A673 (cell line): ENCODE results near the gene TTC7B. TPM values are rescaled to one million over a fixed set of nuclear protein-coding genes. Genes with fewer than 3 reads are reported as not detected.

Source experiments
- BruUV-seq: library from RNA; stranded (reverse); fragments of 400-500 nt; replicated peaks from 2 replicates; lab custom pipeline; 2021; lab: Mats Ljungman, UMichigan
- CTCF ChIA-PET: fragments of 300-600 bp; sonication (Branson Sonifier 250); formaldehyde crosslinking; loops from one replicate; lab custom pipeline; 2022; ENCODE audit warnings: antibody characterized with exemption; lab: Charles Lee
- POLR2A ChIA-PET: fragments of 300-600 bp; sonication (Branson Sonifier 250); formaldehyde crosslinking; loops from one replicate; lab custom pipeline; 2022; ENCODE audit warnings: antibody characterized with exemption; ENCODE audit not compliant: low non-redundant PET; lab: Charles Lee
- DNase-seq: peaks from one replicate; pipeline ENCODE4 v3.0.0-alpha.2; 2015; ENCODE audit warnings: low spot score
- H3K27ac ChIP-seq: fragments of 200-600 bp; sonication (generic); 2 replicates; pipeline ENCODE4 v1.5.1; 2016; ENCODE audit warnings: mixed run types, low read depth, mild to moderate bottlenecking, mixed read lengths, antibody characterized with exemption, low read length; ENCODE audit not compliant: poor library complexity, severe bottlenecking
- H3K27me3 ChIP-seq: fragments of 200-600 bp; sonication (generic); replicated peaks from 2 replicates; pipeline ENCODE4 v1.6.1; 2017; ENCODE audit warnings: mixed run types, low read depth, mild to moderate bottlenecking, mixed read lengths, antibody characterized with exemption, low read length; ENCODE audit not compliant: insufficient read depth, poor library complexity
- H3K36me3 ChIP-seq: fragments of 200-600 bp; sonication (generic); 2 replicates; pipeline ENCODE4 v1.6.1; 2016; ENCODE audit warnings: mixed run types, mild to moderate bottlenecking, mixed read lengths, antibody characterized with exemption, low read length; ENCODE audit not compliant: insufficient read depth, poor library complexity, severe bottlenecking
- H3K4me1 ChIP-seq: fragments of 200-600 bp; sonication (generic); 2 replicates; pipeline ENCODE4 v1.6.1; 2017; ENCODE audit warnings: mixed run types, mild to moderate bottlenecking, mixed read lengths, antibody characterized with exemption, low read length; ENCODE audit not compliant: insufficient read depth, poor library complexity, severe bottlenecking
- H3K4me3 ChIP-seq: fragments of 200-600 bp; sonication (generic); 2 replicates; pipeline ENCODE4 v1.5.1; 2016; ENCODE audit warnings: low read depth, mixed run types, mild to moderate bottlenecking, mixed read lengths, low read length; ENCODE audit not compliant: poor library complexity, severe bottlenecking
- H3K9me3 ChIP-seq: fragments of 200-600 bp; sonication (generic); 2 replicates; pipeline ENCODE4 v1.6.1; 2016; ENCODE audit warnings: mixed run types, low read depth, mild to moderate bottlenecking, mixed read lengths, antibody characterized with exemption, low read length; ENCODE audit not compliant: poor library complexity, severe bottlenecking
- CTCF ChIP-seq: fragments of 300-800, 200-600 bp; sonication (generic); conservative IDR thresholded peaks from 2 replicates; pipeline ENCODE4 v1.5.1; 2017; ENCODE audit warnings: low read depth, mild to moderate bottlenecking, antibody characterized with exemption, low read length, moderate library complexity, mixed read lengths
- EZH2 ChIP-seq: fragments of 200-600 bp; sonication (generic); IDR thresholded peaks from 2 replicates; pipeline ENCODE4 v1.6.1; 2017; ENCODE audit warnings: borderline replicate concordance, low read depth, mild to moderate bottlenecking, mixed read lengths, antibody characterized with exemption, low read length; ENCODE audit not compliant: poor library complexity, severe bottlenecking
- intact Hi-C: fragments of 100-400 bp; cut with micrococcal nuclease; formaldehyde crosslinking; loops from one replicate; pipeline ENCODE4 v1.10.0; 2022; ENCODE audit not compliant: unreplicated experiment
- total RNA-seq: library from RNA; stranded (reverse); gene quantifications from 2 replicates; pipeline ENCODE4 v1.2.3, GENCODE V29; 2021

TTC7B gene
- total RNA-seq, 1 experiment from 2014 or later: 39.2 TPM

GRCh38 chr14:90489916-90490719 lies 326.1 kb downstream of the TTC7B start:
- TF ChIP-seq CTCF: no peak
- no peak for TF ChIP-seq EZH2
- no peak overlapping the region for H3K27ac ChIP-seq
- intact Hi-C loops: no loop called here
- H3K4me3 ChIP-seq: no peak overlapping the region
- no peaks in the 10 kb centered on the region for H3K36me3 ChIP-seq
- ChIA-PET CTCF (no interaction called here), POLR2A (no interaction called here)
- no TSS peak for BruUV-seq
- no peaks in the 10 kb centered on the region for H3K27me3 ChIP-seq
- H3K4me1 ChIP-seq: peaks cover 19% of the 10 kb centered on the region
- no peak for DNase-seq
- no peaks in the 10 kb centered on the region for H3K9me3 ChIP-seq

GRCh38 chr14:90489306-90489705 lies 326.9 kb downstream of the TTC7B start:
- peaks cover 19% of the 10 kb centered on the region for H3K4me1 ChIP-seq
- POLR2A ChIA-PET: no interaction called here
- no peak overlapping the region for H3K27ac ChIP-seq
- CTCF ChIA-PET: no interaction called here
- H3K36me3 ChIP-seq: no peaks in the 10 kb centered on the region
- BruUV-seq: no TSS peak
- H3K4me3 ChIP-seq: no peak overlapping the region
- H3K9me3 ChIP-seq: no peaks in the 10 kb centered on the region
- TF ChIP-seq CTCF (no peak), EZH2 (no peak)
- H3K27me3 ChIP-seq: no peaks in the 10 kb centered on the region
- intact Hi-C loops: no loop called here
- no peak for DNase-seq

GRCh38 chr14:90488256-90488655 lies 328.0 kb downstream of the TTC7B start:
- H3K4me1 ChIP-seq: peaks cover 19% of the 10 kb centered on the region
- H3K27ac ChIP-seq: no peak overlapping the region
- DNase-seq: no peak
- no TSS peak for BruUV-seq
- ChIA-PET CTCF (no interaction called here), POLR2A (no interaction called here)
- no peaks in the 10 kb centered on the region for H3K36me3 ChIP-seq
- TF ChIP-seq EZH2 (no peak), CTCF (no peak)
- intact Hi-C loops: no loop called here
- H3K9me3 ChIP-seq: no peaks in the 10 kb centered on the region
- no peak overlapping the region for H3K4me3 ChIP-seq
- no peaks in the 10 kb centered on the region for H3K27me3 ChIP-seq
